ENCODE measurements around the gene ARHGAP25. TPM values are rescaled to one million over a fixed set of nuclear protein-coding genes. Genes with fewer than 3 reads are reported as not detected.

Gene ARHGAP25
- total RNA-seq, 1 experiment from 2014 or later, result 0.27 TPM

- Histone ChIP-seq H2AFZ (ENCODE audit: low read depth, low read length, poor library complexity, severe bottlenecking) (no peak overlapping the region), H4K20me1 (ENCODE audit: insufficient read depth) (no peaks in the 10 kb centered on the region), H3K27ac (ENCODE audit: low read depth, low read length) (no peak overlapping the region), H3K4me2 (ENCODE audit: low read length) (no peak overlapping the region), H3K79me2 (ENCODE audit: insufficient read depth, low read length) (no peaks in the 10 kb centered on the region), H3K9ac (ENCODE audit: low read length) (no peak overlapping the region), H3K9me2 (ENCODE audit: insufficient read depth) (no peaks in the 10 kb centered on the region), H3K27me3 (ENCODE audit: insufficient read depth, low read length) (no peaks in the 10 kb centered on the region; the same call in 1 of the 2 replicates), H3K36me3 (ENCODE audit: control insufficient read depth in 1 of 2, insufficient read depth in 2 of 2, low read length in 2 of 2) (no peaks in the 10 kb centered on the region), H3K4me1 (ENCODE audit: control insufficient read depth in 1 of 2, insufficient read depth in 2 of 2, low read length in 2 of 2) (no peaks in the 10 kb centered on the region), H3K4me3 (replicated peaks in 1 of 2; ENCODE audit: low read depth in 1 of 2, low read length in 2 of 2) (no peak overlapping the region), H3K9me3 (ENCODE audit: control insufficient read depth in 1 of 2, insufficient read depth in 1 of 2, low read depth in 1 of 2, low read length in 2 of 2) (no peaks in the 10 kb centered on the region)
- RAD21 ChIA-PET (ENCODE audit: low non-redundant PET in 1 of 2, low total read pairs in 2 of 2, uncharacterized antibody in 2 of 2, unreplicated experiment in 2 of 2), result no interaction called here
- POLR2A ChIA-PET, result no interaction called here
- CTCF ChIA-PET, result no interaction called here
- no peak for DNase-seq (ENCODE audit: low read depth, low spot score)
- ATAC-seq, result no peak
- BruUV-seq (replicated peaks), result no TSS peak
- TF ChIP-seq MAX (IDR thresholded peaks at IDR 0.05), result no peak
- no peak for TF ChIP-seq POLR2A (IDR thresholded peaks at IDR 0.05; ENCODE audit: borderline replicate concordance, extremely low read depth, insufficient read depth, insufficient read length)
- TF ChIP-seq SRF (IDR thresholded peaks at IDR 0.05; ENCODE audit: low read depth), result no peak
- no peak for TF ChIP-seq TCF7L2 (IDR thresholded peaks at IDR 0.05; ENCODE audit: borderline replicate concordance, extremely low read depth, insufficient read depth, insufficient read length)
- TF ChIP-seq CBX3 (IDR thresholded peaks at IDR 0.05; ENCODE audit: low read depth), result no peak
- TF ChIP-seq, protein P1, sequence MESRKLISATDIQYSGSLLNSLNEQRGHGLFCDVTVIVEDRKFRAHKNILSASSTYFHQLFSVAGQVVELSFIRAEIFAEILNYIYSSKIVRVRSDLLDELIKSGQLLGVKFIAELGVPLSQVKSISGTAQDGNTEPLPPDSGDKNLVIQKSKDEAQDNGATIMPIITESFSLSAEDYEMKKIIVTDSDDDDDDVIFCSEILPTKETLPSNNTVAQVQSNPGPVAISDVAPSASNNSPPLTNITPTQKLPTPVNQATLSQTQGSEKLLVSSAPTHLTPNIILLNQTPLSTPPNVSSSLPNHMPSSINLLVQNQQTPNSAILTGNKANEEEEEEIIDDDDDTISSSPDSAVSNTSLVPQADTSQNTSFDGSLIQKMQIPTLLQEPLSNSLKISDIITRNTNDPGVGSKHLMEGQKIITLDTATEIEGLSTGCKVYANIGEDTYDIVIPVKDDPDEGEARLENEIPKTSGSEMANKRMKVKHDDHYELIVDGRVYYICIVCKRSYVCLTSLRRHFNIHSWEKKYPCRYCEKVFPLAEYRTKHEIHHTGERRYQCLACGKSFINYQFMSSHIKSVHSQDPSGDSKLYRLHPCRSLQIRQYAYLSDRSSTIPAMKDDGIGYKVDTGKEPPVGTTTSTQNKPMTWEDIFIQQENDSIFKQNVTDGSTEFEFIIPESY (IDR thresholded peaks at IDR 0.05; ENCODE audit: extremely low read depth, insufficient replicate concordance, low read length), result no peak
- no peak for TF ChIP-seq CEBPB (IDR thresholded peaks at IDR 0.05; ENCODE audit: low read depth)
- no peak for TF ChIP-seq RAD21 (IDR thresholded peaks at IDR 0.05; ENCODE audit: low read depth)
- TF ChIP-seq EGR1 (IDR thresholded peaks at IDR 0.05; ENCODE audit: low read depth), result no peak
- TF ChIP-seq SIN3A (IDR thresholded peaks at IDR 0.05; ENCODE audit: low read depth), result no peak
- TF ChIP-seq ELF1 (IDR thresholded peaks at IDR 0.05; ENCODE audit: borderline replicate concordance, low read depth), result no peak
- no peak for TF ChIP-seq JUND (IDR thresholded peaks at IDR 0.05)
- TF ChIP-seq, protein P2, sequence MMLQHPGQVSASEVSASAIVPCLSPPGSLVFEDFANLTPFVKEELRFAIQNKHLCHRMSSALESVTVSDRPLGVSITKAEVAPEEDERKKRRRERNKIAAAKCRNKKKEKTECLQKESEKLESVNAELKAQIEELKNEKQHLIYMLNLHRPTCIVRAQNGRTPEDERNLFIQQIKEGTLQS (IDR thresholded peaks at IDR 0.05), result no peak
- TF ChIP-seq, protein P3, sequence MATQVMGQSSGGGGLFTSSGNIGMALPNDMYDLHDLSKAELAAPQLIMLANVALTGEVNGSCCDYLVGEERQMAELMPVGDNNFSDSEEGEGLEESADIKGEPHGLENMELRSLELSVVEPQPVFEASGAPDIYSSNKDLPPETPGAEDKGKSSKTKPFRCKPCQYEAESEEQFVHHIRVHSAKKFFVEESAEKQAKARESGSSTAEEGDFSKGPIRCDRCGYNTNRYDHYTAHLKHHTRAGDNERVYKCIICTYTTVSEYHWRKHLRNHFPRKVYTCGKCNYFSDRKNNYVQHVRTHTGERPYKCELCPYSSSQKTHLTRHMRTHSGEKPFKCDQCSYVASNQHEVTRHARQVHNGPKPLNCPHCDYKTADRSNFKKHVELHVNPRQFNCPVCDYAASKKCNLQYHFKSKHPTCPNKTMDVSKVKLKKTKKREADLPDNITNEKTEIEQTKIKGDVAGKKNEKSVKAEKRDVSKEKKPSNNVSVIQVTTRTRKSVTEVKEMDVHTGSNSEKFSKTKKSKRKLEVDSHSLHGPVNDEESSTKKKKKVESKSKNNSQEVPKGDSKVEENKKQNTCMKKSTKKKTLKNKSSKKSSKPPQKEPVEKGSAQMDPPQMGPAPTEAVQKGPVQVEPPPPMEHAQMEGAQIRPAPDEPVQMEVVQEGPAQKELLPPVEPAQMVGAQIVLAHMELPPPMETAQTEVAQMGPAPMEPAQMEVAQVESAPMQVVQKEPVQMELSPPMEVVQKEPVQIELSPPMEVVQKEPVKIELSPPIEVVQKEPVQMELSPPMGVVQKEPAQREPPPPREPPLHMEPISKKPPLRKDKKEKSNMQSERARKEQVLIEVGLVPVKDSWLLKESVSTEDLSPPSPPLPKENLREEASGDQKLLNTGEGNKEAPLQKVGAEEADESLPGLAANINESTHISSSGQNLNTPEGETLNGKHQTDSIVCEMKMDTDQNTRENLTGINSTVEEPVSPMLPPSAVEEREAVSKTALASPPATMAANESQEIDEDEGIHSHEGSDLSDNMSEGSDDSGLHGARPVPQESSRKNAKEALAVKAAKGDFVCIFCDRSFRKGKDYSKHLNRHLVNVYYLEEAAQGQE (IDR thresholded peaks at IDR 0.05; ENCODE audit: low read depth), result no peak
- no peak for TF ChIP-seq FOSL1 (IDR thresholded peaks at IDR 0.05; ENCODE audit: low read depth)
- TF ChIP-seq, protein P4, sequence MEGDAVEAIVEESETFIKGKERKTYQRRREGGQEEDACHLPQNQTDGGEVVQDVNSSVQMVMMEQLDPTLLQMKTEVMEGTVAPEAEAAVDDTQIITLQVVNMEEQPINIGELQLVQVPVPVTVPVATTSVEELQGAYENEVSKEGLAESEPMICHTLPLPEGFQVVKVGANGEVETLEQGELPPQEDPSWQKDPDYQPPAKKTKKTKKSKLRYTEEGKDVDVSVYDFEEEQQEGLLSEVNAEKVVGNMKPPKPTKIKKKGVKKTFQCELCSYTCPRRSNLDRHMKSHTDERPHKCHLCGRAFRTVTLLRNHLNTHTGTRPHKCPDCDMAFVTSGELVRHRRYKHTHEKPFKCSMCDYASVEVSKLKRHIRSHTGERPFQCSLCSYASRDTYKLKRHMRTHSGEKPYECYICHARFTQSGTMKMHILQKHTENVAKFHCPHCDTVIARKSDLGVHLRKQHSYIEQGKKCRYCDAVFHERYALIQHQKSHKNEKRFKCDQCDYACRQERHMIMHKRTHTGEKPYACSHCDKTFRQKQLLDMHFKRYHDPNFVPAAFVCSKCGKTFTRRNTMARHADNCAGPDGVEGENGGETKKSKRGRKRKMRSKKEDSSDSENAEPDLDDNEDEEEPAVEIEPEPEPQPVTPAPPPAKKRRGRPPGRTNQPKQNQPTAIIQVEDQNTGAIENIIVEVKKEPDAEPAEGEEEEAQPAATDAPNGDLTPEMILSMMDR (IDR thresholded peaks at IDR 0.05 in 2 of 3, conservative IDR thresholded peaks at IDR 0.05 in 1 of 3; ENCODE audit: borderline replicate concordance in 1 of 3, insufficient read depth in 1 of 3, low read depth in 2 of 3, low read length in 2 of 3), result no peak
- no peak for TF ChIP-seq ZFX (IDR thresholded peaks at IDR 0.05)
- TF ChIP-seq EZH2 (IDR thresholded peaks at IDR 0.05), result no peak
- no peak for TF ChIP-seq SP1 (IDR thresholded peaks at IDR 0.05; ENCODE audit: low read depth)
- TF ChIP-seq POLR2AphosphoS5 (IDR thresholded peaks at IDR 0.05; ENCODE audit: low read depth, low read length), result no peak
- intact Hi-C loops (cut with micrococcal nuclease), result no loop called here
These were observed 55.0 kb downstream of the ARHGAP25 start for GRCh38 chr2:68789603-68790002.
